AG04449 (cell line): ENCODE measurements around the gene NUP214.

Experiments used
- CTCF ChIA-PET: fragments of 350-600 bp; formaldehyde crosslinking; extraction: SDS; loops from one replicate; lab custom pipeline; 2021; ENCODE audit warnings: antibody characterized with exemption; lab: Yijun Ruan, JAX
- POLR2A ChIA-PET: fragments of 400-600, 350-600 bp; formaldehyde crosslinking; extraction: SDS; loops from one replicate; lab custom pipeline; 2020; ENCODE audit warnings: antibody characterized with exemption, inconsistent platforms; lab: Yijun Ruan, JAX
- DNase-seq: peaks from one replicate; pipeline ENCODE4 v3.0.0-alpha.2; 2010; ENCODE audit warnings: low read depth, low spot score
- H3K4me3 ChIP-seq: 2 replicates; pipeline ENCODE4 v1.5.1; 2011; ENCODE audit warnings: low read depth, mild to moderate bottlenecking, control low read depth, low read length
- TF ChIP-seq, protein P1 (sequence below): IDR thresholded peaks from one replicate; pipeline ENCODE4 v1.5.1; 2011; ENCODE audit warnings: mild to moderate bottlenecking, moderate library complexity, low read length, control low read depth, inconsistent platforms; ENCODE audit not compliant: insufficient read depth; ENCODE audit errors: missing control alignments

NUP214 gene

DNA sequence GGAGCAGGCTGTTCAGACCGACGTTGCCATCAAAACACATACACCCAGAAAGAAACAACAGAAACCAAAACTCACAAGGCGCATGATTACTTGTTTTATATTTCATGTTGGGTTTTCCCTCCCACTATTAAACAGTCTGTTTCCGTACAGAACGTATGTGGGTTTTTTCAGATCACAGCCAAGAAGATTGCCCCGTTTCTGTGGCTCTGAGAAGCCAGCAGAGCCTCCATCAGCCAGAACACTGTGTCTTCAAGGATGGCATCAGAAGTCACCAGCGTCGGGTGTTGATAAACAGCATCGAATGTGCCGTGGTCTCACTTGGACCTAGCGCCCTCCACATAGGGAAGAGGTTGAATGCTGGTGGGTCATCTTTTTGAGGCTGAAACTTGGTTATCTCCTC is 108.2 kb downstream of the NUP214 start:
- CTCF ChIA-PET = no interaction called here
- DNase-seq = no peak
- POLR2A ChIA-PET = no interaction called here
- H3K4me3 ChIP-seq = no peak overlapping the region
- TF ChIP-seq, protein P1, sequence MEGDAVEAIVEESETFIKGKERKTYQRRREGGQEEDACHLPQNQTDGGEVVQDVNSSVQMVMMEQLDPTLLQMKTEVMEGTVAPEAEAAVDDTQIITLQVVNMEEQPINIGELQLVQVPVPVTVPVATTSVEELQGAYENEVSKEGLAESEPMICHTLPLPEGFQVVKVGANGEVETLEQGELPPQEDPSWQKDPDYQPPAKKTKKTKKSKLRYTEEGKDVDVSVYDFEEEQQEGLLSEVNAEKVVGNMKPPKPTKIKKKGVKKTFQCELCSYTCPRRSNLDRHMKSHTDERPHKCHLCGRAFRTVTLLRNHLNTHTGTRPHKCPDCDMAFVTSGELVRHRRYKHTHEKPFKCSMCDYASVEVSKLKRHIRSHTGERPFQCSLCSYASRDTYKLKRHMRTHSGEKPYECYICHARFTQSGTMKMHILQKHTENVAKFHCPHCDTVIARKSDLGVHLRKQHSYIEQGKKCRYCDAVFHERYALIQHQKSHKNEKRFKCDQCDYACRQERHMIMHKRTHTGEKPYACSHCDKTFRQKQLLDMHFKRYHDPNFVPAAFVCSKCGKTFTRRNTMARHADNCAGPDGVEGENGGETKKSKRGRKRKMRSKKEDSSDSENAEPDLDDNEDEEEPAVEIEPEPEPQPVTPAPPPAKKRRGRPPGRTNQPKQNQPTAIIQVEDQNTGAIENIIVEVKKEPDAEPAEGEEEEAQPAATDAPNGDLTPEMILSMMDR = no peak

DNA sequence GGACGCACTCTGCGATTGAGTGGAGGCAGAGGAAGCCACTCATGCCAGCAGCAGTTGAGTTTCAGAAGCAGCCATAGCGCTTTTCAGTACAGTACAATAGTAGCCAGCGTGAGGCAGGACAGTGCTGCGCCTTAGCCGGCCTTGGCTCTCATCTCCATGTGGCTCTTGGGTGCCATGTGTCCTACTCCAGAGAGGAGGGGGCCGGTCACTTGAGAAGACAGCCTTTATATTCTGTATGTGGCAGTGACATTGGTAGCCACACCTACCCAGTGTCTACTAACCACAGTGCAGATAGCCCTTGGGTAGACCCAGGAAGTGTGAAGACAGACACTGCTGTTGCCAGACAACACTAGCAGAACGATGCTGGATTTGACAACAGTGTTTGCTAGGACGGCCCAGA is 108.6 kb downstream of the NUP214 start:
- CTCF ChIA-PET = no interaction called here
- POLR2A ChIA-PET = no interaction called here
- TF ChIP-seq, protein P1 = no peak
- H3K4me3 ChIP-seq = no peak overlapping the region
- DNase-seq = no peak

DNA sequence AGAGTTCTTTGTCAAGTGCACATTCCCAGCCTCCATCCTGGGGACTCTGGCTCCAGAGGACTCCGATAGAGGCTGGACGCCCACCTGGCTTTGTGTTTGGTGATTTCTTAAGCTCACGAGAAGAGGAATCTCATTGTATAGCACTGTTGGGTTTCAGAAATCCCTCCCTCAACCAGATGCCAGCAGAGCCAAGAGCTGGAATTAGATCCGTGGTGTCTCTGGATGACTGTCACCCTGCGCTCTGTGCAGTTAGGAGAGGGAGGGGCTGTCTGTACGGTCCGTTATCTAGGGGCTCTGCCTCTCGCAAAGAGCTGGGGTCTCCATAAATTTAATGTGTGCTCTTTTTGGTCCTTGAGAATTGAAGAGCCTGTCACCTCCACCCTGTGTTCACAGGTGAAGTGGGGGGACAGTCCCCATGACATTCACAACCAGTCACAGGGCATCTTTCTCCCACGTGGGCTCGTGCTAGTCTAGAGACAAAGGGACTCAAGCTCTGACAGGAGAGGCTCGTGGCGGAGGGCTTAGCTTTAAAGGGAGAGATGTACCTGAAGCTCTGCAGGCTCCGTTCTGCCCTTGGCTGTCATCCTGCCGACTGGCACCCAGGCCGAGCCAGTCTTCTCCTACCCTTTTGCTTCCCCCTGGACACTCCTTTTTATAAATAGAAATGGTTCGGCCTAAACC is 109.6 kb downstream of the NUP214 start:
- TF ChIP-seq, protein P1 = no peak
- no peak for DNase-seq
- ChIA-PET CTCF (no interaction called here), POLR2A (no interaction called here)
- H3K4me3 ChIP-seq = no peak overlapping the region

DNA sequence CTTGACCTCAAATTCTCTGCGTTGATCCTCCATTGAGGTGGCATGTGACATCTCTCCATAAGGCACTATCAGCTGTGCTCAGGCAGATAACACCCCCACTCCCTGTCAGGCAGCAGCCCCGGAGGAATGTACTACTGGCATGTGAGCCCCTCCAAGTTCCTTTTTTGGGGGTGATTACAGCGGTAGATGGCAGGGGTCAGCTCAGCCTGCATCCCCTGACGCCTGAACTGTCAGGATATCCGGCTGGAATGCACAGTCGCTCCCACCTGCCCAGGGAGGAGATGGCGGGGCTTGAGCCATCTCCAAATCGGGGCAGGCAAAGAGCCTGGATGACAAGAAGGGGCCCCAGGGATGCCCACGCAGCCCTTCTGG is 110.1 kb downstream of the NUP214 start:
- ChIA-PET POLR2A (no interaction called here), CTCF (no interaction called here)
- no peak overlapping the region for H3K4me3 ChIP-seq
- no peak for DNase-seq
- TF ChIP-seq, protein P1 = no peak

DNA sequence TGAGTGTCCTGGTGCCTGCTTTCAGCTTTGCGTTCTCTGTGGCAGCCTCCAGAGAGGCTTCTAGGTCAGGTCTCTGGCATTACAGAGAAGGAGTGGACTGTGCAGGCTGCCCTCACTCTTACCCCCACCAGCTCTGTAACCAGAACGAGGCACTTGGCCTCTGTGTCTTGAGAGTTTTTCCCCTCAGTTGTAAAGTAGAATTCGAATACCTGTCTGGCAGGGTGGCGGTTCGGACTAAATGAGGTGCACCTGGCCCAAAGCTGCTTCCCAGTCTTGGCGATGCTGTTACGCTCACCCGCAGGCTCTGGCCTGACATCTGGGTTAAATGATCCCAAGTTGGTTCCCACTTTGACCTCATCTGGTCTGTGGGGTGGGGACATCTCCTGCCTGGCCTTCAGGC is 110.8 kb downstream of the NUP214 start:
- POLR2A ChIA-PET = no interaction called here
- TF ChIP-seq, protein P1 = no peak
- no peak for DNase-seq
- H3K4me3 ChIP-seq = no peak overlapping the region
- CTCF ChIA-PET = no interaction called here

DNA sequence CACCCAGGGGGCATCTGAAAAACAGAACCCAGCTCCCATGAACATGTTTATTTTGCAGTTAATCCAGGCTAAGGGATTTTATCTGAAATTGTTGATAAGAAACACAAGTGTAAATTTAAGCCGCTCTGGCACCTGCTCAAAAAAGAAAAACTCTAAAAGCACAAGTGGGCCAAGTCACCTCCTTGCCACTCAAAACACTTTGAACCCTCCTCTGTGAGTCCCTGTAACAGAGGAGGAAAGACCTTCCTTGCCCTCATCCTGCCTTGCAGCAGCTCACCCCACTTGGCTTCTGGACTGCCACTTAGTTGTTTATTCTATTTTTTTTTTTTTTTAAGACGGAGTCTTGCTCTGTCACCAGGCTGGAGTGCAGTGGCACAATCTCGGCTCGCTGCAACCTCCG is 111.4 kb downstream of the NUP214 start:
- DNase-seq = no peak
- no peak overlapping the region for H3K4me3 ChIP-seq
- ChIA-PET POLR2A (no interaction called here), CTCF (no interaction called here)
- TF ChIP-seq, protein P1 = no peak
